ENCODE measurements around the gene EPHA2. TPM values are rescaled to one million over a fixed set of nuclear protein-coding genes. Genes with fewer than 3 reads are reported as not detected.

The EPHA2 gene
- total and polyA plus RNA-seq, 7 experiments from 2014 or later, result 0.30 to 0.61 (median 0.59) TPM; not detected in 4

DNA sequence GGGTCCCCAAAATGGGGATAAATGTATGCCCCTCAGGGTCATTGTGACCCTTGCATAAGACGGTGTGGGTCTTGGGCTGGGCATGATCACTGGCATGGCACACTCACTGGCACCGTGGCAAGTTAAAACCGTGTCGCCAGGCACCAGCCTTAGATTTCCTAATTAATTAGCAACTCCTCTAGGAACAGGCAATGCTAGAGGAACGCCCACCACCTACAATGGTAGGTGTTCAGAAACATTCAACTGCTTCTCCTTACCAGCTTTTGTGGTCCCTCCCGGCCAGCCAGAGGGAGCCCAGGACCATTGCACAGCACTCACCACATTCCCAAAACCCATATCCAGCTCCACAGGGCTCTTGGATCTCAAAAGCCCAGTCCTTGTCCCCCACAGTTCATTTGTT is 36.4 kb downstream of the EPHA2 start:
- H3K36me3 ChIP-seq (ENCODE audit: control insufficient read depth in 2 of 3, insufficient read depth in 3 of 3, low read length in 3 of 3), result no peaks in the 10 kb centered on the region
- no peak overlapping the region for H3K4me3 ChIP-seq (ENCODE audit: low read length)
- Mint-ChIP-seq H3K27ac (no peak overlapping the region), H3K4me3 (peak overlapping the region in 1 of 10 donors; percentile 29), H3K9me3 (no peaks in the 10 kb centered on the region), H3K4me1 (peaks cover 5 to 14% (median 7%) of the 10 kb centered on the region in 7 donors), H3K27me3 (no peaks in the 10 kb centered on the region), H3K36me3 (no peaks in the 10 kb centered on the region)
- H3K4me1 ChIP-seq (ENCODE audit: control insufficient read depth in 2 of 2, insufficient read depth in 2 of 2, low read length in 2 of 2), result peaks cover 0 to 21% of the 10 kb centered on the region in 2 donors
- no peak for ATAC-seq
- DNase-seq, result no peak
- ChIA-PET CTCF (interaction anchor here (1.2 kb wide), 1 partner anchor 12 kb away, joined by 3 read pairs; no protein-coding TSS in a partner anchor), POLR2A (no interaction called here)
- H3K27ac ChIP-seq (ENCODE audit: low read depth, low read length), result no peak overlapping the region
- no peaks in the 10 kb centered on the region for H3K9me3 ChIP-seq (ENCODE audit: control insufficient read depth in 2 of 3, low read length in 3 of 3)
- intact Hi-C loops (cut with micrococcal nuclease), result no loop called here
- H3K27me3 ChIP-seq (ENCODE audit: control insufficient read depth in 2 of 2, insufficient read depth in 2 of 2, low read length in 2 of 2), result no peaks in the 10 kb centered on the region

DNA sequence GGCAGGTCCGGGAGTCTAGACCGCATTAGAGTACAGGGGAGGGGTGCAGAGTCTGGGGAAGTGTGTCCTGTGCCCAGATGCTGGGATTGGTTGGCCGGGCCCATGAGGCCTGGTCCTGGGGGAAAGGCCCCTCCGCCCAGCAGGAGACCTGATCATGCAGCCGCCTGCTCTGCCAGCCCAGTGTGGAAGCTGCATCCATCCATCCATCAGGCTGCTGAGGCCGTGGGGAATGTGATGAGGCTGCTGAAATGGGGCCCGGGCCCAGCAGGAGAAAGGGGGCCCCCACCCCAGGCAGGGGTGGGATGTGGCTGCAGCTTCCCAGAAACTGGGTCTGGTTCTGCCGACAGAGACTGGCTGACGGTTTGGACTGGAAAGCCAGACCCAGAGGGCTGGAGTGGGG is 37.2 kb downstream of the EPHA2 start:
- no peaks in the 10 kb centered on the region for H3K27me3 Mint-ChIP-seq
- no peaks in the 10 kb centered on the region for H3K36me3 Mint-ChIP-seq
- H3K4me1 ChIP-seq (ENCODE audit: control insufficient read depth in 2 of 2, insufficient read depth in 2 of 2, low read length in 2 of 2), result peaks cover 0 to 18% of the 10 kb centered on the region in 2 donors
- no peaks in the 10 kb centered on the region for H3K27me3 ChIP-seq (ENCODE audit: control insufficient read depth in 2 of 2, insufficient read depth in 2 of 2, low read length in 2 of 2)
- no peak overlapping the region for H3K4me3 Mint-ChIP-seq
- CTCF ChIA-PET, result no interaction called here
- peaks cover 5 to 11% (median 7%) of the 10 kb centered on the region in 7 donors for H3K4me1 Mint-ChIP-seq
- H3K36me3 ChIP-seq (ENCODE audit: control insufficient read depth in 2 of 3, insufficient read depth in 3 of 3, low read length in 3 of 3), result no peaks in the 10 kb centered on the region
- no peak for DNase-seq
- H3K4me3 ChIP-seq (ENCODE audit: low read length), result no peak overlapping the region
- no peak for ATAC-seq
- H3K9me3 ChIP-seq (ENCODE audit: control insufficient read depth in 2 of 3, low read length in 3 of 3), result no peaks in the 10 kb centered on the region
- H3K9me3 Mint-ChIP-seq, result no peaks in the 10 kb centered on the region
- no peak overlapping the region for H3K27ac ChIP-seq (ENCODE audit: low read depth, low read length)
- no peak overlapping the region for H3K27ac Mint-ChIP-seq
- POLR2A ChIA-PET, result no interaction called here
- intact Hi-C loops (cut with micrococcal nuclease), result no loop called here

GRCh38 chr1:16117936-16118335 is 37.9 kb downstream of the EPHA2 start:
- no peaks in the 10 kb centered on the region for H3K27me3 Mint-ChIP-seq
- H3K9me3 Mint-ChIP-seq, result no peaks in the 10 kb centered on the region
- no peaks in the 10 kb centered on the region for H3K27me3 ChIP-seq (ENCODE audit: control insufficient read depth in 2 of 2, insufficient read depth in 2 of 2, low read length in 2 of 2)
- no peaks in the 10 kb centered on the region for H3K36me3 Mint-ChIP-seq
- ChIA-PET POLR2A (interaction anchor here (0.5 kb wide), 1 partner anchor 78 kb away, joined by 4 read pairs; no protein-coding TSS in a partner anchor), CTCF (interaction anchor here (0.6 to 0.7 kb wide), 2 partner anchors 128 to 322 kb away, joined by 3 to 6 read pairs; no protein-coding TSS in a partner anchor)
- no peak for DNase-seq
- H3K4me3 ChIP-seq (ENCODE audit: low read length), result no peak overlapping the region
- H3K36me3 ChIP-seq (ENCODE audit: control insufficient read depth in 2 of 3, insufficient read depth in 3 of 3, low read length in 3 of 3), result no peaks in the 10 kb centered on the region
- H3K4me1 Mint-ChIP-seq, result peaks cover 2 to 7% (median 4%) of the 10 kb centered on the region in 7 donors
- H3K4me3 Mint-ChIP-seq, result no peak overlapping the region
- H3K4me1 ChIP-seq (ENCODE audit: control insufficient read depth in 2 of 2, insufficient read depth in 2 of 2, low read length in 2 of 2), result peaks cover 0 to 10% of the 10 kb centered on the region in 2 donors
- H3K27ac Mint-ChIP-seq, result no peak overlapping the region
- no peaks in the 10 kb centered on the region for H3K9me3 ChIP-seq (ENCODE audit: control insufficient read depth in 2 of 3, low read length in 3 of 3)
- intact Hi-C loops (cut with micrococcal nuclease), result no loop called here
- H3K27ac ChIP-seq (ENCODE audit: low read depth, low read length), result no peak overlapping the region
- no peak for ATAC-seq

GRCh38 chr1:16117369-16117768 is 38.5 kb downstream of the EPHA2 start:
- CTCF ChIA-PET, result interaction anchor here (0.6 to 0.7 kb wide), 2 partner anchors 128 to 321 kb away, joined by 3 to 6 read pairs; no protein-coding TSS in a partner anchor
- DNase-seq, result no peak
- no peaks in the 10 kb centered on the region for H3K9me3 Mint-ChIP-seq

GRCh38 chr1:16116625-16117024 is 39.2 kb downstream of the EPHA2 start:
- Mint-ChIP-seq H3K27me3 (peaks cover 0 to 4% (median 2%) of the 10 kb centered on the region in 5 donors), H3K27ac (peak overlapping the region in 3 of 9 donors; percentile 7 to 29 (median 15)), H3K36me3 (peaks cover 0 to 3% (median 0%) of the 10 kb centered on the region in 5 donors), H3K9me3 (peaks cover 0 to 3% (median 0%) of the 10 kb centered on the region in 11 donors), H3K4me3 (no peak overlapping the region), H3K4me1 (peaks cover 0 to 3% (median 0%) of the 10 kb centered on the region in 7 donors)
- H3K27ac ChIP-seq (ENCODE audit: low read depth, low read length), result no peak overlapping the region
- intact Hi-C loops (cut with micrococcal nuclease), result no loop called here
- ATAC-seq, result no peak
- no peaks in the 10 kb centered on the region for H3K9me3 ChIP-seq (ENCODE audit: control insufficient read depth in 2 of 3, low read length in 3 of 3)
- H3K27me3 ChIP-seq (ENCODE audit: control insufficient read depth in 2 of 2, insufficient read depth in 2 of 2, low read length in 2 of 2), result no peaks in the 10 kb centered on the region
- POLR2A ChIA-PET, result no interaction called here
- DNase-seq, result no peak
- CTCF ChIA-PET, result no interaction called here
- no peak overlapping the region for H3K4me3 ChIP-seq (ENCODE audit: low read length)
- no peaks in the 10 kb centered on the region for H3K4me1 ChIP-seq (ENCODE audit: control insufficient read depth in 2 of 2, insufficient read depth in 2 of 2, low read length in 2 of 2)
- no peaks in the 10 kb centered on the region for H3K36me3 ChIP-seq (ENCODE audit: control insufficient read depth in 2 of 3, insufficient read depth in 3 of 3, low read length in 3 of 3)

More at GRCh38 chr1:16117369-16117768, 38.5 kb downstream of the EPHA2 start:
- H3K4me3 Mint-ChIP-seq, result no peak overlapping the region
- Histone ChIP-seq H3K27me3 (ENCODE audit: control insufficient read depth in 2 of 2, insufficient read depth in 2 of 2, low read length in 2 of 2) (no peaks in the 10 kb centered on the region), H3K4me1 (ENCODE audit: control insufficient read depth in 2 of 2, insufficient read depth in 2 of 2, low read length in 2 of 2) (peaks cover 0 to 5% of the 10 kb centered on the region in 2 donors), H3K36me3 (ENCODE audit: control insufficient read depth in 2 of 3, insufficient read depth in 3 of 3, low read length in 3 of 3) (no peaks in the 10 kb centered on the region), H3K4me3 (ENCODE audit: low read length) (no peak overlapping the region), H3K27ac (ENCODE audit: low read depth, low read length) (no peak overlapping the region), H3K9me3 (ENCODE audit: control insufficient read depth in 2 of 3, low read length in 3 of 3) (no peaks in the 10 kb centered on the region)
- H3K27me3 Mint-ChIP-seq, result no peaks in the 10 kb centered on the region
- no peak overlapping the region for H3K27ac Mint-ChIP-seq
- intact Hi-C loops (cut with micrococcal nuclease), result no loop called here
- ATAC-seq, result no peak
- peaks cover 0 to 3% (median 0%) of the 10 kb centered on the region in 7 donors for H3K4me1 Mint-ChIP-seq
- no peaks in the 10 kb centered on the region for H3K36me3 Mint-ChIP-seq
- POLR2A ChIA-PET, result interaction anchor here (0.5 kb wide), 1 partner anchor 79 kb away, joined by 4 read pairs; no protein-coding TSS in a partner anchor

DNA sequence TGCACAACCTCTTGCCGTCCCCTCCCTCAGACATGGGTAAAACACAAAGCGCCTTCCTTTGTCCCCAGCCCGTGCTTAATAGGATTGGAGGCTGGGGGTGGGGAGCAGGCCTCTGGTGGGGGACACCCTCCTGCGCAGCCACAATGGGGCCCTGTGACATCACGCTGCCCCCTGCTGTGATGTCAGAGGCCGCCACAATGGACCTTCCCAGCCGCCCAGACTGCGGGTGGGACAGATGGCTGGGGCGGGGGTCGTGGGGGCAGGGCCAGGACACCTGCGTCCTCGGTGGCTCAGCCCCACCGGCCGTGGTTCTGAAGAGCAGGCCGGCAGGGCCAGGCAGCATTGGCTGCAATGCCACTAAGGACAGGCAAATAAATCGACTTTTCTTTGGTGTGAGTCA is 39.9 kb downstream of the EPHA2 start:
- Mint-ChIP-seq H3K27me3 (peaks cover 0 to 9% (median 3%) of the 10 kb centered on the region in 5 donors), H3K9me3 (peaks cover 0 to 5% (median 0%) of the 10 kb centered on the region in 11 donors), H3K4me1 (peaks cover 0 to 3% (median 0%) of the 10 kb centered on the region in 7 donors), H3K36me3 (peaks cover 0 to 4% (median 0%) of the 10 kb centered on the region in 5 donors), H3K27ac (no peak overlapping the region), H3K4me3 (no peak overlapping the region)
- ATAC-seq (no peak), DNase-seq (no peak)
- POLR2A ChIA-PET, result no interaction called here
- Histone ChIP-seq H3K27me3 (ENCODE audit: control insufficient read depth in 2 of 2, insufficient read depth in 2 of 2, low read length in 2 of 2) (no peaks in the 10 kb centered on the region), H3K9me3 (ENCODE audit: control insufficient read depth in 2 of 3, low read length in 3 of 3) (no peaks in the 10 kb centered on the region), H3K4me1 (ENCODE audit: control insufficient read depth in 2 of 2, insufficient read depth in 2 of 2, low read length in 2 of 2) (no peaks in the 10 kb centered on the region), H3K27ac (ENCODE audit: low read depth, low read length) (no peak overlapping the region), H3K36me3 (ENCODE audit: control insufficient read depth in 2 of 3, insufficient read depth in 3 of 3, low read length in 3 of 3) (no peaks in the 10 kb centered on the region), H3K4me3 (ENCODE audit: low read length) (no peak overlapping the region)
- CTCF ChIA-PET, result no interaction called here
- intact Hi-C loops (cut with micrococcal nuclease), result no loop called here

GRCh38 chr1:16115468-16115983 is 40.3 kb downstream of the EPHA2 start:
- no peak overlapping the region for H3K27ac Mint-ChIP-seq
- no peak for DNase-seq
- intact Hi-C loops (cut with micrococcal nuclease), result no loop called here

More at GRCh38 chr1:16115468-16115983, 40.3 kb downstream of the EPHA2 start:
- H3K27me3 ChIP-seq (ENCODE audit: control insufficient read depth in 2 of 2, insufficient read depth in 2 of 2, low read length in 2 of 2), result no peaks in the 10 kb centered on the region
- H3K36me3 Mint-ChIP-seq, result peaks cover 0 to 4% (median 0%) of the 10 kb centered on the region in 5 donors
- H3K27me3 Mint-ChIP-seq, result peaks cover 0 to 9% (median 3%) of the 10 kb centered on the region in 5 donors
- peaks cover 0 to 3% (median 0%) of the 10 kb centered on the region in 7 donors for H3K4me1 Mint-ChIP-seq
- ChIA-PET POLR2A (no interaction called here), CTCF (no interaction called here)
- H3K9me3 Mint-ChIP-seq, result peaks cover 0 to 5% (median 0%) of the 10 kb centered on the region in 11 donors
- ATAC-seq, result no peak
- no peaks in the 10 kb centered on the region for H3K9me3 ChIP-seq (ENCODE audit: control insufficient read depth in 2 of 3, low read length in 3 of 3)
- H3K4me3 Mint-ChIP-seq, result no peak overlapping the region
- H3K4me1 ChIP-seq (ENCODE audit: control insufficient read depth in 2 of 2, insufficient read depth in 2 of 2, low read length in 2 of 2), result no peaks in the 10 kb centered on the region
- H3K27ac ChIP-seq (ENCODE audit: low read depth, low read length), result no peak overlapping the region
- no peak overlapping the region for H3K4me3 ChIP-seq (ENCODE audit: low read length)
- H3K36me3 ChIP-seq (ENCODE audit: control insufficient read depth in 2 of 3, insufficient read depth in 3 of 3, low read length in 3 of 3), result no peaks in the 10 kb centered on the region
